Astrocyte (in vitro differentiated cells and primary cell): ENCODE data around the gene LACRT.

ENCODE experiments used
- EZH2 ChIP-seq: IDR thresholded peaks from 2 replicates; pipeline ENCODE4 v1.6.1; 2012; ENCODE audit warnings: mild to moderate bottlenecking, low read length, inconsistent platforms; ENCODE audit not compliant: insufficient read depth
- TF ChIP-seq, protein P1 (sequence below): IDR thresholded peaks from 2 replicates; pipeline ENCODE4 v1.5.1; 2011; ENCODE audit warnings: low read depth, mild to moderate bottlenecking, inconsistent platforms, low read length, moderate library complexity; ENCODE audit not compliant: insufficient read depth

DNA sequence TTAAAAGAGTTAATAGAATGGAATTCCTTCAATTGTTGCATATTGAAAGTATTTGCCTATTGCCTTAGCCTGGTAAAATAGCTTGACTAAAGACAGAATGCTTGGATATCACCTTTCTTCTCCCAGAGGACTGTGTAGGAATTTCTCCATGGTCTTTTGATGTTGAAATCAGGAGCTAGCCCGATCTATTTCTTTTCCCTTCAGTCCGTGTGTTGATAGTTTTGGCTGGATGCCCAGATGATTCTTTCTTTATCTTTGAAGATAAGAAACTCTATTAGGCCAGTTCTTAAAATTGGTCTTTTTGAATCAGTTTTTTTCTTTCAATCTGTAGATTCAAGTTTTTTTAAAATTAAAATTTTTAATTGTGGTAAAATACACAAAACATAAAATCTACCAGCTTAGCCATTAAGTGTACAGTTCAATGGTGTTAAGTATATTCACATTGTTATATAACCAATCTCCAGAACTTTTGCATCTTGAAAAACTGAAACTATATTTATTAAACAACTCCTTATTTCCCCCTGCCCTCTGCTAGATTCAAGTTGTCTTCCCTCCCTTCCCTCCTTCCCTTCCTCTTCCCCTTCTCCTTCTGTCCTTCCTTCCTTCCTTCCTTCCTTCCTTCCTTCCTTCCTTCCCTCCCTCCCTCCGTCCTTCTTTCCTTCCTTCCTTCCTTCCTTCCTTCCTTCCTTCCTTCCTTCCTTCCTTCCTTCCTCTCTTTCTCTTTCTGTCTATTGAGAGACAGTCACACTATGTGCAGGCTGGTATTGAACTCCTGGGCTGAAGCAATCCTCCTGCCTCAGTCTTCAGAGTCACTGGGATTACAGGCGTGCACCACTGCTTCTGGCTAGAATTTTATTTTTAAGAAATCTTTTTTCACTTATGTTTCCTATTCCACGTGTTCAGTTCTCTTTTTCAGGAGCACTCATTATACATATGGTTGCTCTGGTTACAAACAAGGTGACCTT is 10.1 kb downstream of the LACRT start:
- TF ChIP-seq, protein P1, sequence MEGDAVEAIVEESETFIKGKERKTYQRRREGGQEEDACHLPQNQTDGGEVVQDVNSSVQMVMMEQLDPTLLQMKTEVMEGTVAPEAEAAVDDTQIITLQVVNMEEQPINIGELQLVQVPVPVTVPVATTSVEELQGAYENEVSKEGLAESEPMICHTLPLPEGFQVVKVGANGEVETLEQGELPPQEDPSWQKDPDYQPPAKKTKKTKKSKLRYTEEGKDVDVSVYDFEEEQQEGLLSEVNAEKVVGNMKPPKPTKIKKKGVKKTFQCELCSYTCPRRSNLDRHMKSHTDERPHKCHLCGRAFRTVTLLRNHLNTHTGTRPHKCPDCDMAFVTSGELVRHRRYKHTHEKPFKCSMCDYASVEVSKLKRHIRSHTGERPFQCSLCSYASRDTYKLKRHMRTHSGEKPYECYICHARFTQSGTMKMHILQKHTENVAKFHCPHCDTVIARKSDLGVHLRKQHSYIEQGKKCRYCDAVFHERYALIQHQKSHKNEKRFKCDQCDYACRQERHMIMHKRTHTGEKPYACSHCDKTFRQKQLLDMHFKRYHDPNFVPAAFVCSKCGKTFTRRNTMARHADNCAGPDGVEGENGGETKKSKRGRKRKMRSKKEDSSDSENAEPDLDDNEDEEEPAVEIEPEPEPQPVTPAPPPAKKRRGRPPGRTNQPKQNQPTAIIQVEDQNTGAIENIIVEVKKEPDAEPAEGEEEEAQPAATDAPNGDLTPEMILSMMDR: no peak
- no peak for TF ChIP-seq EZH2
